Stimulated activated CD4-positive, alpha-beta T cell treated with anti-CD3 and anti-CD28 coated beads, Interleukin-1b, Interleukin-23, amount 100 ng/mL, for 48 hours (primary cell): ENCODE results near the gene PAWR.
"Not testable (repeated sequence)": the region's sequence is repeated elsewhere in the genome, so short reads cannot be mapped to it uniquely, and the experiment has no call there.

Experiments used
- DNase-seq: peaks from one replicate; pipeline ENCODE4 v3.0.0-alpha.2; 2020

The PAWR gene

GRCh38 chr12:79644274-79645234 lies 46.2 kb downstream of the PAWR start:
- DNase-seq = no peak

DNA sequence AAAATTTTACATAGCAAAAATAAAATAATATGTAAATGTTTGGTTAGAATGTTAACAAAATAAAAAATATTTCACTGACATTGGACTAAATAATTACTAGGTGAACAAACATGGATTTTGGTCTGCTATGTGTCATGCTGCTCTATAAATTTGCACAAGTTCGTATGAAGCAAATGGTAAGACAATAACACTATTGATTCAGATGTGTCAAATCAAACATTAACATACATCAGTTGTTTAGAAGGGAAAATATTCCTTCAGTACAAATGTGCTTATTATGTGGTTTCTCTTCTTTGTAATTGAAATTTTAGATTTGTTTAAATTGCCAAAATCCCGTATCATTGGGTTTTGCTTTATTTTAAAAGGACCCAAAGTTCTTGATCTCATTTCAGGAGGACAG lies 46.9 kb downstream of the PAWR start:
- no peak for DNase-seq

DNA sequence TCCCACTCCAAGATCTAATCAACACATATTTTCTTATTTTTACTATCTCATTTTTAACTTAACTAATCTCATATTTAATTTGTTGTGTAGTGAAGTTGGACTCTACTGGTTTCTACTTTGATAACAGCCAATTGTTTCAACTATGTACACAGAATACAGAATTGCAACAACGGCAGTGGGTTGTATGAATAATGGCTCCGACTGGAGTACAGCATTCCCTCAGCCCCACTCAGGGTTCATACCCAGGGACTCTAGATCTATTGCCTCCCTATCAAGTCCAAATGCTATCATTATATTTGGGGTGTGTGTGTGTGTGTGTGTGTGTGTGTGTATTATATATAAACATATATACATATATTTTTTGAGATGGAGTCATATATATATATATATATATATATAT lies 52.3 kb downstream of the PAWR start:
- DNase-seq = no peak

DNA sequence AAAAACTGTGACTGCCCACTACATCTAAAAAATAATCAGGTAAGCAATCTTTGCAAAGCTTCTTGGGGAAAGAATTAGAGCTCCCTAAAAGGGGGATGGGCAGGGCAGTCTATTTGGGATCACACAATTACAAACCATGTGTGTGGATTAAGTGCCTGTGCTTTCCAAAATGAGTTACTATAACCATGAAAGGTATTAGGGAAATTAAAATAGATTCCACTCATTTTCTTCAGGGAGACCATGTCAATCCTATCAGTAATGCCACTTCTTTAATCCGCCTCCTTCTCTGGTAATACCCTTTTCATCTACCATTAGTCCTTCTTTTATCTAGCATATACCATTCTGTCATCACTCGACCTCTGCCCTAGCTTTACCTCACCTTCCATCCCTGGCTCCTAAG lies 53.7 kb downstream of the PAWR start:
- no peak for DNase-seq

- DNase-seq = no peak
These were observed 55.1 kb downstream of the PAWR start for GRCh38 chr12:79635676-79636075.

DNA sequence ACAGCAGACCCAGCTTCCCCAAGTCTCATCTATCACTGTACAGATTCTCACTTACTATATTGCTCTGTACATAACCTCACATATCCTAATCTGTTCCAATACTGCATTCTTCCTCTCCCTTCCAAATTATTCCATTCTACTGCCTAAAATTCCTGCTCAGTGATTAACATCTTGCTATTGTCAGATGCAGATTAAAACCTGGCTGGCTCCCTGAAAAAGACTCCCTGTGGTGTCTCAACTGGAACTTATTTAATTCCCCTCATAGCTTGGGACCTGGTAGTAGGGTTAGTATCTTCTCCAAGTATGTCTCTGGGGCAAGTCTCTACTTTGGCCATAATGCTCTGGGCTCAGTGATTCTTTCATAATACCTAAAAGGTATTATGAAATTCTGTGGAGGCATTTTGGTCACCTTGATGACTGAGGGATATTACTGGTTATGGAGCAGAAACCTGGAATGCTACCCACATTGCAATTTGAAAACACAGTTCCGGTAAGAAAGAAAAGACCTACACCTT lies 55.8 kb downstream of the PAWR start:
- no peak for DNase-seq

- DNase-seq = no peak
These were observed 61.2 kb downstream of the PAWR start for GRCh38 chr12:79629561-79629960.

- not testable (repeated sequence) for DNase-seq
These were observed 64.0 kb downstream of the PAWR start for GRCh38 chr12:79626735-79627134.

DNA sequence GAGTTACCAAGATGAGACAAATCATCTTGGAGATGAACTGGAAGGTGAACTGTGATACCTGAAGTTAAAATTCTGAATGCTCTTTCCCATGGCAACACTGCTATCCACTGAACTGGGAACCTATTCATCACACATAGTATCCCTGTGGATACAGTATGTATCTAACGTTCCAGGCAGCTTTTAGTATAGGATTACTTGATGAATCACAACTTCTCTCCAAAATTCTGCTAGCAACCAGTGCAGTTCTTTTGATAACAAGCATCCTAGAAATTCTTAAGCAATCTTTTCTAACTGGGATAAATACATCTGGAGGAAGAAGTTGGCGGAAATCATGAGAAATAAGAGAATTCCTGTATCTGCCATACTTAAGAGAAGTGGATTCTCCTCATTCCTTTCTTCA lies 66.4 kb downstream of the PAWR start:
- DNase-seq = no peak

DNA sequence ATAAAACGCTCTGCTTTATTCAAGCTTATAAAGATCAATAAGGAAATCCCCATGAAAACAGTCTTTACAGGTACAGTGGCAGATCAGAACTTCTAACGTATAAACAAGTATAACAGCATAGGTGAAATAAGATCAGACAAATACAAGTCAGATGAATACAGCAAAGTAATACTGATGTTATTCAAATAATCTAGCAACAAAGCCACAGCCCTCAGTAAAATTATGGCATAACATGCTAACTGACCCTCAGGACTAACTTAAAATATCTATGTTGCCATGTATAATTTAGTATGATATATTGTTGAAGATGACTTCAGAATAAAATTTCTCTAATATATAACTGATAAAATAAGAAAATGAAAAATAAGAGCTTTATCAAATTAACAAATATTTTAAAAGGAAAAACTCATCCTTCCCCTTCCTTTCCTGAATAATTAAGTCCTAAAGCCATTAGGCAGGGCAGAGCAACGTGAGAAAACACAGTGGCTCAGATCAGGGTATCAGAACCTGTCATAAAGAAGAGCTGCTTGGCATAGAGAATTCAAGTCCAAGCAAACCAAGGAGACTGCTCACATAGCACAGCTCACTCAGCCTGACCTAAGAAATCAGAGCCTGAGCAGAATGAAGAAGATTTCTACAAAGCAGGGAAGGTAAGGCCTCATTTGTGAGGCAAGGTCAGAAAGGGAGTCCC lies 70.7 kb downstream of the PAWR start:
- DNase-seq = no peak

- no peak for DNase-seq
These were observed 71.8 kb downstream of the PAWR start for GRCh38 chr12:79618848-79619404.

- DNase-seq = no peak
These were observed 73.1 kb downstream of the PAWR start for GRCh38 chr12:79617696-79618095.

- no peak for DNase-seq
These were observed 74.9 kb downstream of the PAWR start for GRCh38 chr12:79615596-79616560.

GRCh38 chr12:79614730-79615129 lies 76.0 kb downstream of the PAWR start:
- DNase-seq = no peak

DNA sequence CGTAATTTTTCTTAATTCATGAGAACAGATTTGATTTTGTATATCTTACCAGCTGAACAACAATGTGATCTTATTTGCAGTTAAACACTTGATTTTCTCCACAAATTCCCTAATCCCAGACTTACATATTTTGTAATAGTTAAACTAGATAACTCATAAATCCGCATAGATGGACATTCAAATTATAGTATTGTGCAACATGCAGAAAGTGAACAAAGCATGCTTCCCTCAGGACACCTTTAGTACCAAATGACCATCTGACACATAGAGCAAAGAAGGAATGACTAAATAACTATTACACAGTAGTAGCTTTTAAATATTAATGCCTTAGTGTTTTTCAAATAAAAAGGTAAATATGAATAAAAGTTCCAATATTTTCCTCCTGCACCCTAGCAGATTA lies 88.9 kb downstream of the PAWR start:
- no peak for DNase-seq

GRCh38 chr12:79597910-79598309 lies 92.9 kb downstream of the PAWR start:
- DNase-seq = no peak

DNA sequence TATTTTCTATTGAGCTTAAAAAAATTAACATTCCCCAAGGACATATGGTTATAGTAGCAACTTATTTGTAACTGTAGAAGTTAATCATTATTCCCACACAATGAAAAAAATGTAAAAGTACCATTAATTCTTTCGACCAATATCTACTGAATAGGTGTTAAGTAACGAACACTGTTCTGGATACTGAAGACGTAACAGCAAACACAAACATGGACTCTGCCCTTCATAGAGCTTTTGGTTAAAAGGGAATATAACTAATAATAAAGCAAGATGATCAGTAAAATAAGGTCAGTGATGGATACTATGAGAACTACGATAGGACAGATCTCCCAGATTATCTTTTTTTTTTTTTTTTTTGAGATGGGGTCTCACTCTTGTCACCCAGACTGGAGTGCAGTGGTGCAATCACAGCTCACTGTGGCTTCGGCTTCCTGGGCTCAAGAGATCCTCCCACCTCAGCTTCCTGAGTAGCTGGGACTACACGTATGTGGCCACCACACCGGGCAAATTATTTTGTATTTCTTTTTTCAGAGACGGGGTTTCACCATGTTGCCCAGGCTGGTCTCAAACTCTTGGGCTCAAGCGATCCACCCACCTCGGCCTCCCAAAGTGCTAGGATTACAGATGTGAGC lies 93.9 kb downstream of the PAWR start:
- DNase-seq = no peak

DNA sequence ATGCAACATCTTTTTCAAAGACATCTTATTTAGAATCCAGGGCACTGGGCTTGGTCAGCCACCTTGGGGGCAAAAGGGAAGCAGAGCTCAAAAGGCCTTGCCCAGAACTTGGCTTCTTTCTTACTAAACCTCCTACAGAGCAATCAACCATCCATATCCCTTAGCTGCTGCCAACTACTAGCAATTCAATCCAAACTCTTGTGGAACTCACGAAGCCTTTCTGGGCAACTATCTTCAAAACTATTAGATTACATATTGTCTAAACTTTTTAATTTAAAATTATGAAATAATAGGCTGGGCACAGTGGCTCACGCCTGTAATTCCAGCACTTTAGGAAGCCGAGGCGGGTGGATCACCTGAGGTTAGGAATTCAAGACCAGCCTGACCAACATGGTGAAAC lies 95.5 kb downstream of the PAWR start:
- no peak for DNase-seq

DNA sequence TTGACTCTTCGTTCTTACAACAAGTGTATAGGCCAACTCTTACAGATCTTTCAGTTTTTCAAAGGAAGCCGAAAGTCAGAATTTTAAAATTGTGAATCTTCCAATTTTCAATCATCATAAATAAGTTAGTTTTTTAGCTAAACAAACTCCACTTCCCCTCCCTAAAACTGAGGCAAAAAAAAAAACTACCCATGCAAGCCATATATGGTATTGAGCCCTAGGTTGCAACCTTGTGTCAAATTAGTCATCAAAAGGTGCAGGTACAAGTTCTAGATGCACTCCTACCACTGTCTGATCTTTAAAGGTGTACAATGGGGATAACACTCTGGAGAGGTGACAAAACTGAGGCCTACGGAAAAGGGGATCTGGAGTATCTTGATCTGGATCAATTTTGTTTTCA lies 97.9 kb downstream of the PAWR start:
- DNase-seq = no peak

DNA sequence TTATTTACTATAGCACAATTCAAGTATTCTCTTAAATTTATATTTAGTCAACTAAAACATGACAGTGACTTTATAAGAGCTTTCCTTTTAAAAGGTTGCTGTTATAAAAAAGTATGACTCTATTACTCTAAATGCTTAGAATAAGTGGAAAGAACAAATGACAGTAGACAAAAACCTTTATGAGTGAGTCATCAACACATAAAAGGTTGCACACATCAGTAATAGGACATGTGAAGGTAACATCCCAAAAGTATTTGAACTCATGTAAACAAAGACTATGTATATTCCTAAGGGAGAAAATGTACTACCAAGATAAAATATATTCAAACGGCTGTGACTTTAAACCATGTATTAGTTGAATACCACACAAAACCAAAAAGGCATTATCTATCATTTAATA lies 98.8 kb downstream of the PAWR start:
- no peak for DNase-seq

GRCh38 chr12:79590751-79591150 lies 100.0 kb downstream of the PAWR start:
- no peak for DNase-seq

DNA sequence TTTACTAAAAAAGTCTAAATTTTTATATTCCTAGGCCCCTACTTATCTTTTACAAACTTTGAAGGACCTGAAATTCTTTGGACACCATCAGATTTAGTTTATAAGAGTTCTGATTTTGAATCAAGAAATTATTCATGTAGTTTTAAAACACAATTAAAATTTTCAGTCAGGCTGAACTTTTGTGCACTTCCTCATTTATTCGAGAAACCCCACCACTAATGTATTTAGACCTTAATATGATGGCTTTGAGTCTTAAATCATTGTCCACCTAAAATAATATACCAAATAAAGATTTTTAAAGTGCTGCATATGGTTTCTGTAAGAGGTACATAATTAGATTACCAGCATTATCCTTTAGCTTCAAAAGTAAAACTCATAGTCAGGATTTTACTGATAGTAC lies 103.4 kb downstream of the PAWR start:
- DNase-seq = no peak
